ENCODE data around the gene TNPO3. TPM values are rescaled to one million over a fixed set of nuclear protein-coding genes. Genes with fewer than 3 reads are reported as not detected.

The TNPO3 gene
- total and polyA plus RNA-seq, 10 of the 15 experiments (the other 5 are each of a cell fraction or from before 2014, with no cell fraction given): 17.6 to 91.8 (median 65.9) TPM

- no peak for FAIRE-seq
- RAD21 ChIA-PET (ENCODE audit: unreplicated experiment): interaction anchor here (1.6 to 1.8 kb wide), 2 partner anchors 24 to 65 kb away, joined by 4 to 10 read pairs; no protein-coding TSS in a partner anchor
- in situ Hi-C loops (cut with MboI): no loop called here
Measured at GRCh38 chr7:129098409-129099084, 43.6 kb upstream of the TNPO3 start.

More at GRCh38 chr7:129098409-129099084, 43.6 kb upstream of the TNPO3 start:
- peaks cover 36% of the 10 kb centered on the region for H3K4me1 ChIP-seq (ENCODE audit: control insufficient read depth, insufficient read depth, low read length)
- no peak overlapping the region for H3K4me2 ChIP-seq (ENCODE audit: control insufficient read depth, insufficient read depth)
- H3K9me3 ChIP-seq (replicated peaks; ENCODE audit: control insufficient read depth, insufficient read depth, low read length): no peaks in the 10 kb centered on the region; the same call in 1 of the 3 replicates
- ATAC-seq: no peak
- POLR2A ChIA-PET: interaction anchor here (0.9 to 1.7 kb wide), 3 partner anchors 12 to 61 kb away, joined by 3 to 4 read pairs (median 4); no protein-coding TSS in a partner anchor
- H3K79me2 ChIP-seq (ENCODE audit: control insufficient read depth, insufficient read depth, low read length): no peaks in the 10 kb centered on the region
- DNase-seq (ENCODE audit: low read depth, low spot score): no peak
- TF ChIP-seq TCF7 (IDR thresholded peaks at IDR 0.05; ENCODE audit: borderline replicate concordance) (peak; percentile 68), BHLHE40 (IDR thresholded peaks at IDR 0.05; ENCODE audit: borderline replicate concordance in 1 of 2, low read depth in 2 of 2, low read length in 1 of 2) (no peak), REST (IDR thresholded peaks at IDR 0.05; ENCODE audit: low read depth, low read length) (peak; percentile 56; the same call in 1 of the 2 replicates), BCL3 (IDR thresholded peaks at IDR 0.05; ENCODE audit: borderline replicate concordance, insufficient read depth, low read depth, low read length, poor library complexity, severe bottlenecking) (peak; percentile 40)
- H3K27me3 ChIP-seq (replicated peaks in 1 of 2; ENCODE audit: control insufficient read depth in 2 of 2, insufficient read depth in 2 of 2, low read length in 1 of 2): no peaks in the 10 kb centered on the region
- H3K36me3 ChIP-seq (ENCODE audit: control insufficient read depth in 2 of 2, insufficient read depth in 2 of 2, low read length in 1 of 2): no peaks in the 10 kb centered on the region
- H4K20me1 ChIP-seq (ENCODE audit: control insufficient read depth, insufficient read depth): no peaks in the 10 kb centered on the region
- no TSS peak for BruUV-seq (replicated peaks)
- SMC1A ChIA-PET (ENCODE audit: uncharacterized antibody, unreplicated experiment): interaction anchor here (0.9 to 2.0 kb wide), 7 partner anchors 9 to 111 kb away, joined by 3 to 6 read pairs (median 5); no protein-coding TSS in a partner anchor
- intact Hi-C loops (cut with micrococcal nuclease; ENCODE audit: unreplicated experiment): no loop called here
- H3K27ac ChIP-seq (ENCODE audit: control insufficient read depth, insufficient read depth): no peak overlapping the region
- H2AFZ ChIP-seq (ENCODE audit: control insufficient read depth, low read depth, low read length): no peak overlapping the region
- CTCF ChIA-PET: interaction anchor here (0.7 to 4.8 kb wide), 13 partner anchors 11 to 355 kb away, joined by 3 to 34 read pairs (median 4); partner anchors contain the start of gene TSPAN33
- whole genome bisulfite sequencing (ENCODE audit: insufficient coverage, insufficient replicate concordance, low lambda C conversion rate, missing lambda C conversion rate): 41% methylated on average over 8 of the region's 8 CpGs
- H3K9ac ChIP-seq (ENCODE audit: control insufficient read depth, insufficient read depth, low read length): no peak overlapping the region
- H3K4me3 ChIP-seq: no peak overlapping the region
